Breast epithelium (tissue), 3 donors: ENCODE data around the gene PFKFB2.

ENCODE experiments used
- POLR2AphosphoS5 ChIP-seq, 3 donors: sonication (generic); formaldehyde crosslinking; IDR thresholded peaks; one replicate each; pipeline ENCODE4 v1.6.1; 2017; ENCODE audit warnings: antibody characterized with exemption in 3 of 3
- TF ChIP-seq, protein P1 (sequence below), 3 donors: fragments of 450-650 bp; IDR thresholded peaks; one replicate each; pipeline ENCODE4 v1.5.1; 2016 to 2017; ENCODE audit warnings: antibody characterized with exemption in 3 of 3, mild to moderate bottlenecking in 3 of 3, moderate library complexity in 3 of 3

DNA sequence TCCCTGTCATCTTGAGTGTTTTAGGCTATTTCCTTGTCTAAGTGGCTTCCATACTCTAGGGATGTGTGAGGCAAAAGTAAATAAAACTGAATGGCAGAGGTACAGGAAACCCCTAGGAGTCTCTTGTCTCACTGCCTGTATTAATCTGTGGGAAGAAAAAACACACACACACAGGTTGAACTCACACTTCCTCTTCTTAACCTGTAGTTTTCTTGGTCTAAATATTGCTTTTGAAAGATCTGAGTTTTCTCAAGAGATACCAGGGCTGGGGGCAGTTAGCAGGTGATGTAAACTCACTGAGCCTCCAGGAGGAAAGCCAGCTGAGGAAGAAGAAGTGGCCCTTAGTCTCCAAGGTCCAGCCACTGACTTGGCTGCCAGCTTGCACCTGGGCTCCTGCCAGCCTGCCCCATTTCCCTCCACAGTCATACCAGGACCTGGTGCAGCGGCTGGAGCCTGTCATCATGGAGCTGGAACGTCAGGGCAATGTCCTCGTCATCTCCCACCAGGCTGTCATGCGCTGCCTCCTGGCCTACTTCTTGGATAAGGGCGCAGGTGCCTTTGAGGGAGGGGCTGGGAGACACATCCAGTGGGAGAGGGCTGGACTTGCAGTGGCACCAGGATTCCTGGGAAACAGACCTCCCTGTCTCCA, 16.9 kb downstream of the PFKFB2 start:
- TF ChIP-seq, protein P1, sequence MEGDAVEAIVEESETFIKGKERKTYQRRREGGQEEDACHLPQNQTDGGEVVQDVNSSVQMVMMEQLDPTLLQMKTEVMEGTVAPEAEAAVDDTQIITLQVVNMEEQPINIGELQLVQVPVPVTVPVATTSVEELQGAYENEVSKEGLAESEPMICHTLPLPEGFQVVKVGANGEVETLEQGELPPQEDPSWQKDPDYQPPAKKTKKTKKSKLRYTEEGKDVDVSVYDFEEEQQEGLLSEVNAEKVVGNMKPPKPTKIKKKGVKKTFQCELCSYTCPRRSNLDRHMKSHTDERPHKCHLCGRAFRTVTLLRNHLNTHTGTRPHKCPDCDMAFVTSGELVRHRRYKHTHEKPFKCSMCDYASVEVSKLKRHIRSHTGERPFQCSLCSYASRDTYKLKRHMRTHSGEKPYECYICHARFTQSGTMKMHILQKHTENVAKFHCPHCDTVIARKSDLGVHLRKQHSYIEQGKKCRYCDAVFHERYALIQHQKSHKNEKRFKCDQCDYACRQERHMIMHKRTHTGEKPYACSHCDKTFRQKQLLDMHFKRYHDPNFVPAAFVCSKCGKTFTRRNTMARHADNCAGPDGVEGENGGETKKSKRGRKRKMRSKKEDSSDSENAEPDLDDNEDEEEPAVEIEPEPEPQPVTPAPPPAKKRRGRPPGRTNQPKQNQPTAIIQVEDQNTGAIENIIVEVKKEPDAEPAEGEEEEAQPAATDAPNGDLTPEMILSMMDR (IDR thresholded peaks at IDR 0.05): no peak
- no peak for TF ChIP-seq POLR2AphosphoS5 (IDR thresholded peaks at IDR 0.05)
